NCI-H2171 treated with DMSO at 0.1 percent for 48 hours (cell line): ENCODE measurements around the gene ANXA8L1.
"Not testable (repeated sequence)": the region's sequence is repeated elsewhere in the genome, so short reads cannot be mapped to it uniquely, and the experiment has no call there.

Experiments used
- DNase-seq: peaks from one replicate; lab custom pipeline; 2025; lab: John Stamatoyannopoulos, UW

The ANXA8L1 gene

GRCh38 chr10:46397767-46398166 lies 22.2 kb downstream of the ANXA8L1 start:
- not testable (repeated sequence) for DNase-seq

GRCh38 chr10:46398212-46398886 lies 22.8 kb downstream of the ANXA8L1 start:
- peak; percentile 15 for DNase-seq

GRCh38 chr10:46409556-46409955 lies 34.0 kb downstream of the ANXA8L1 start:
- not testable (repeated sequence) for DNase-seq

GRCh38 chr10:46411123-46411522 lies 35.5 kb downstream of the ANXA8L1 start:
- not testable (repeated sequence) for DNase-seq

- not testable (repeated sequence) for DNase-seq
Measured at GRCh38 chr10:46412665-46413064, 37.1 kb downstream of the ANXA8L1 start.

GRCh38 chr10:46415291-46415690 lies 39.7 kb downstream of the ANXA8L1 start:
- not testable (repeated sequence) for DNase-seq

- not testable (repeated sequence) for DNase-seq
Measured at GRCh38 chr10:46418283-46418682, 42.7 kb downstream of the ANXA8L1 start.

- DNase-seq, result not testable (repeated sequence)
Measured at GRCh38 chr10:46419570-46420379, 44.2 kb downstream of the ANXA8L1 start.

GRCh38 chr10:46423550-46423949 lies 48.0 kb downstream of the ANXA8L1 start:
- DNase-seq, result not testable (repeated sequence)

GRCh38 chr10:46440942-46441341 lies 65.4 kb downstream of the ANXA8L1 start:
- not testable (repeated sequence) for DNase-seq
